Immature natural killer cell (primary cell): ENCODE results near the gene RETREG1. TPM values are rescaled to one million over a fixed set of nuclear protein-coding genes. Genes with fewer than 3 reads are reported as not detected.

Experiments
- DNase-seq, 3 donors: peaks; one replicate each; pipeline ENCODE4 v3.0.0; 2022; ENCODE audit warnings: mixed read lengths in 1 of 3
- H3K27ac Mint-ChIP-seq, 6 donors: one replicate each; pipeline ENCODE4 v1.8.0; 2020; ENCODE audit warnings: mixed read lengths in 6 of 6, mild to moderate bottlenecking in 5 of 6, inconsistent platforms in 4 of 6, moderate library complexity in 3 of 6
- H3K27me3 Mint-ChIP-seq, 3 donors: one replicate each; pipeline ENCODE4 v1.8.0; 2020 to 2021; ENCODE audit warnings: low read depth in 3 of 3, mild to moderate bottlenecking in 3 of 3, mixed read lengths in 3 of 3, moderate library complexity in 3 of 3, inconsistent platforms in 1 of 3
- H3K36me3 Mint-ChIP-seq, 3 donors: one replicate each; pipeline ENCODE4 v1.8.0; 2020; ENCODE audit warnings: mixed read lengths in 3 of 3, inconsistent platforms in 2 of 3, mild to moderate bottlenecking in 2 of 3
- H3K4me1 Mint-ChIP-seq, 2 donors: one replicate each; pipeline ENCODE4 v1.8.0; 2020; ENCODE audit warnings: inconsistent platforms in 2 of 2, mild to moderate bottlenecking in 2 of 2, mixed read lengths in 2 of 2, moderate library complexity in 1 of 2
- H3K4me3 Mint-ChIP-seq, 5 donors: one replicate each; pipeline ENCODE4 v1.8.0; 2020; ENCODE audit warnings: mild to moderate bottlenecking in 5 of 5, mixed read lengths in 5 of 5, inconsistent platforms in 3 of 5, moderate library complexity in 3 of 5
- H3K9me3 Mint-ChIP-seq, 6 donors: one replicate each; pipeline ENCODE4 v1.8.0; 2020; ENCODE audit warnings: mild to moderate bottlenecking in 6 of 6, mixed read lengths in 6 of 6, inconsistent platforms in 4 of 6, moderate library complexity in 3 of 6
- polyA plus RNA-seq, 3 donors: library from polyadenylated mRNA; unstranded; fragments of 300-500 nt; fragmentation: Illumina TruSeq; gene quantifications; one replicate each; pipeline ENCODE4 v1.2.3, GENCODE V29; 2021

The RETREG1 gene
- polyA plus RNA-seq, 3 donors from 2014 or later = 2.8 to 5.6 (median 3.6) TPM

DNA sequence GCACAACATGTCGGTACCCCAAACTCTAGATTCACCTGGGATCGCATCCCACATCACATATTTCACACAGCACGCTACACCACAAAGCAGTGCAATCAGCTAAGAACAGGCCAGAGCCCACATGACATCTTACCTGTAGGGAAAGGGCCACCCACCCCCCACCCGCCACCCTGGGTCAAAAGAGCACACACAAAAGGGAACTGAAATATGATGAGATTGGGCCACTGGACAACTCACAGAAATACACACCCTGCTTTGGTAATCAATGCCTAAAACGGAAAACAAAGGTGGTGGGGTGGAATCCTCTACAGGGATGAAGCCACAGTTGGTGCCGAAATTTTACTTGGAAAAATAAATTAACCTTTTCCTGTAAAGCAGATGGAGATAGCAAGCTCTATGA is 13.1 kb downstream of the RETREG1 start:
- Mint-ChIP-seq H3K9me3 (peaks cover 0 to 4% (median 1%) of the 10 kb centered on the region in 6 donors), H3K27me3 (peaks cover 0 to 5% (median 1%) of the 10 kb centered on the region in 3 donors), H3K36me3 (peaks cover 0 to 3% (median 0%) of the 10 kb centered on the region in 3 donors), H3K4me1 (peaks cover 4 to 8% of the 10 kb centered on the region in 2 donors), H3K27ac (no peak overlapping the region), H3K4me3 (no peak overlapping the region)
- no peak for DNase-seq

DNA sequence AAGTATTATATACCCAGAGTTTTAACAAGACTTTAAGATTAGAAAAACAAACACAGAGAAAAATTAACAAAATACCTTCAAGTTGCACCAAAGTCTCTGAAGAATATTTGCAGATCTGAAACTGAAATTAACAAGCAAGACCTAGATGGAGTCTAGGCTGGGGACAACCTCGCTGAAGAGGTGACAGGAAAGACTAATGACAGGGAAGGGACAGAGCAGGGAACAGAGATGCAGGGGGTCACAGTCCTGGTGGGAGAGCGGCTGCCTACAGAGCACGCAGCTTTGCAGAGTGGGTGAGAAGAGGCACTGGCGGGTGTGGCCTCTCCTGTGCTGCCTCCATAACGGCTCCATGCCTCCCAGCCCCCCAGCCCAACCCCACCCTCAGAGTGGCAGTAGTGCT is 13.5 kb downstream of the RETREG1 start:
- Mint-ChIP-seq H3K27ac (no peak overlapping the region), H3K9me3 (peaks cover 0 to 4% (median 1%) of the 10 kb centered on the region in 6 donors), H3K4me3 (no peak overlapping the region), H3K27me3 (peaks cover 0 to 3% (median 1%) of the 10 kb centered on the region in 3 donors), H3K4me1 (peaks cover 4 to 8% of the 10 kb centered on the region in 2 donors), H3K36me3 (peaks cover 0 to 3% (median 0%) of the 10 kb centered on the region in 3 donors)
- DNase-seq = no peak

DNA sequence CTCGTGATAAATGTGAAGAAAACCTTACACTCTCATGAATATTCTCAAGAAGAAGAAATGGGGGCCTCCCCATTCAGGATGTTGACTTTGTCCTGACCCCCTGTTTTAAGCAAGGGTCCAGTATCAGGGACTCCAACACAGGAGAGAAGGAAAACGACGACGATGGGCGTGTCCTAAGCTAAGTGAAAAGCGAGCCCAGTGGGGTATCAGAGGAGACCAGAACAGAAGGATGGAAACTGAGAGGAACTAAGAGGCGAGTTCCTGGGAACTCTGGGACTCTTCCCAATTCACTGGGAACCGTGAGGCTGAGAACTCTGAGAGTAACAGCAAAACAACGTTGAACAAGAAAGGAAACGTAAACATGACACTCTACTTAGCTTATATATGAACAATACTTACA is 14.6 kb downstream of the RETREG1 start:
- peaks cover 4 to 8% of the 10 kb centered on the region in 2 donors for H3K4me1 Mint-ChIP-seq
- peaks cover 0 to 4% (median 1%) of the 10 kb centered on the region in 6 donors for H3K9me3 Mint-ChIP-seq
- no peak for DNase-seq
- H3K27me3 Mint-ChIP-seq = peaks cover 0 to 4% (median 1%) of the 10 kb centered on the region in 3 donors
- peaks cover 0 to 3% (median 0%) of the 10 kb centered on the region in 3 donors for H3K36me3 Mint-ChIP-seq
- no peak overlapping the region for H3K27ac Mint-ChIP-seq
- no peak overlapping the region for H3K4me3 Mint-ChIP-seq

DNA sequence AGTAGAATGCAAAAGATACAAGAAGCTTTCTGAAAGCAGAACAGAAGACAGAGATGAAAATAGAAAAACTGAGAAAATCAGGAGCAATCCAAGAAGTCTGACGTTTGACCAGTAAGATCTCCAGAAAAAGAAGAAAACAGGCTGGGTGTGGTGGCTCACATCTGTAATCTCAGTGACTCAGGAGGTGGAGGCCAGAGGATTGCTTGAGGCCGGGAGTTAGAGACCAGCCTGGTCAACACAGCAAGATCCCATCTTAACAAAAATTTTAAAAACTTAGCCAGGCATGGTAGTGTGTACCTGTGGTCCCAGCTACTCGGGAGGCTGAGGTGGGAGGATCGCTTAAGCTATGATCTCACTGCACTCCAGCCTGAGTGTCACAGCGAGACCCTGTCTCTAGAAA is 15.9 kb downstream of the RETREG1 start:
- Mint-ChIP-seq H3K36me3 (no peaks in the 10 kb centered on the region), H3K27ac (peak overlapping the region in 1 of 6 donors; percentile 28), H3K9me3 (peaks cover 0 to 4% (median 1%) of the 10 kb centered on the region in 6 donors), H3K27me3 (peaks cover 0 to 4% (median 1%) of the 10 kb centered on the region in 3 donors), H3K4me1 (peaks cover 4 to 8% of the 10 kb centered on the region in 2 donors), H3K4me3 (no peak overlapping the region)
- no peak for DNase-seq

DNA sequence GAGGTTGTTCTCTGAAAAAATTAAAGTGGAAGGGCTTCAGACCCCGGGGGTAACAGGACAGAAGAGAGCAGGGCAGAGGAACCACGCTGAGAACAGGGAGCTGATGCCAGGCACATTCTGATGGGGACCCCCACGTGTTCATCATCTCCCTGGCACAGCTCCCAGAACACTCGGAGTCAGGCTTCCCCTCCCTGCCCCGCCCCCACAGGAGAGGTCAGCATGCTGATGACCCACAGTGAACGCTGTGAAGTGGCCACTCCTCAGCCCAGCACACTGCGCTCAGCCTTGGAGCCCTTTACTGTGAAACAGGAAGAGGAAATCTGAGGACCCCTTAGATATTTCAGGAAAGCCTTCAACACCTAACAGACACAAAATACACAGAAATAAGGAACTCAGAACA is 16.4 kb downstream of the RETREG1 start:
- peaks cover 0 to 4% (median 1%) of the 10 kb centered on the region in 3 donors for H3K27me3 Mint-ChIP-seq
- H3K4me1 Mint-ChIP-seq = peaks cover 4 to 8% of the 10 kb centered on the region in 2 donors
- no peaks in the 10 kb centered on the region for H3K36me3 Mint-ChIP-seq
- no peak overlapping the region for H3K27ac Mint-ChIP-seq
- peaks cover 0 to 4% (median 1%) of the 10 kb centered on the region in 6 donors for H3K9me3 Mint-ChIP-seq
- DNase-seq = no peak
- H3K4me3 Mint-ChIP-seq = no peak overlapping the region

DNA sequence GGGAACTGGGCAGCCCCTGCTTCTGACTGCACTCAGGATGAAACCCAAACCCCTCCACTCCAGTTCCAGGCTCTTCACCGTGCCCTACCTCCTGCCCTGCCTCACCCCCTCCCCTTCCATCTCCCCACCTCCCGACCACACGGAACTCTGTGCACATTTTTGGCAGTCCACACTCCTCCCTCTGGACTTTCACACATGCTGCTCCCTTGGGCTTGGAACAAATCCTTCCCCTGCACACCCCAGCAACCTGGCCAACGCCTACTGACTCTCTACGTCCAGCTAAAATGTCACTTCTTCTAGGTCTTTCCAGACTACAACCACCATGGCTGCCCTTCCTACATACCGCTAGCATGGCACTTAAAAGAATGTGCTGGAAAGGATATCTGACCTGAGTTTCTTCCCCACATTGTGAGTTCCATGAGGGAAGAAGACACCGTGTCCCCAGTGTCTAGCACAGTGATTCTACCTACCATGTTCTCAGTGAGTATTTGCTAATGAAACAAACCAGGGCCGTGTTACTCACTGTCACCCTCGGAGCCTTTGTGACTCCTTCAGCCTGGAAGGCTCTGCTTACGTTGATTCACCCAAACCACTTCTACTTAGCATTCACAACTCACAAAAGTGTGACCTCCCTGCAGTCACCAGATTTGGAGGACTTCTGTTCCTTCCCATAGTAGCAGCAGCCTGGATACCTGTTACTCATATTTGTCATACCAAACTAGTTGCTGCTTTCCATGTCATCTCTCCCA is 18.7 kb downstream of the RETREG1 start:
- DNase-seq = no peak
- Mint-ChIP-seq H3K4me3 (no peak overlapping the region), H3K9me3 (peaks cover 0 to 6% (median under 1%) of the 10 kb centered on the region in 6 donors), H3K4me1 (peaks cover 4 to 8% of the 10 kb centered on the region in 2 donors), H3K36me3 (no peaks in the 10 kb centered on the region), H3K27me3 (peaks cover 0 to 2% (median 1%) of the 10 kb centered on the region in 3 donors), H3K27ac (no peak overlapping the region)

DNA sequence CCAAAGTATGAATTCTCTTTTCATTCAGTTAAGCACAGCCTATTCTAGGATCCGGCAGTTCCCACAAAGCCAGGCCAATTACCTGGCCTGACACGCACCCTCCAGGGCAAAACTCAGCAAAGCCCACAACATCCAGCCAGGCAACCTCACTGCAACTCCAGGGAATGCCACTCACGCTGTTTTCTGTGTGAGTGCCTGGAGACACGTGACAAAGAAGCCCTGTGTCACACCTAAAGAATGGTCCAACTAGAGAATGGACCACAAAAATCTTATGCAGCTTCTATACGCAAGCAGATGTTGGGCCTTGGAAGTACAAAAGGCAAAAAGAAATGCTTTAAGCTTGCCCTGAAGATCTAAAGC is 20.2 kb downstream of the RETREG1 start:
- Mint-ChIP-seq H3K27me3 (peaks cover 0 to 2% (median 1%) of the 10 kb centered on the region in 3 donors), H3K4me3 (no peak overlapping the region)

DNA sequence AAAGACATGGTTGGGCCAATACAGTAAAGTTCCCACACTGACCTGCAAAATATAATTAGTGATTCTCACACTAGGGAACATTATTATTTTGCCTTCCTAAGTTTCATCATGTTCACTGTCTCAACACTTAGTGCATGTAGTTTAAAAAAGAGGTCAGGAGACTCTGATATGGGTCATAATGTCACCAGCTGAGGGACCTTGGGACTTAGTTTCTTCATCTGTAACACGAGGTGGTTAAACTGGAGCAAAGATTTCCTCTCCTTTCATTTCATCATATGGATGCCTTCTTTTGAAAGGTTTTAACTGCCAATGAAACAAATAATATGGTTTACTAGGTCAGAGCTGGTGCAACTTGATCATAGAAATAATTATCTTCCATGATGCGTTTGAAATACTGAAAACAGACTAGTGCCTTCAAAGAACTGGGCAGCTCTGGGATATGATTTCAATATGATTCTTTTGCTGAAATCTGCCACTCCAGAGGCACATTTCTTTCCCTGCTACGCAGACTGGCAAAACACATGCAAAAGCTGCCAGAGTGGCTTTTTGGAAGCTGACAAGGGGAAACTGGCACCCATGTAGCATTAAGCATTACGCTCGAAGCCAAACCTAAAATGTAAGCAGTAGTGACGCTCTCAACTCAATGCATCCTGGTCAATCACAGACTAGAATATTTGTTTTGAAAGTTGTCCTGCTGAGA is 20.8 kb downstream of the RETREG1 start:
- Mint-ChIP-seq H3K36me3 (no peaks in the 10 kb centered on the region), H3K27me3 (peaks cover 0 to 2% (median 1%) of the 10 kb centered on the region in 3 donors), H3K27ac (no peak overlapping the region), H3K4me3 (no peak overlapping the region), H3K9me3 (peaks cover 0 to 6% (median 0%) of the 10 kb centered on the region in 6 donors), H3K4me1 (peaks cover 4 to 8% of the 10 kb centered on the region in 2 donors)
- DNase-seq = no peak

More for the DNA sequence above, 20.2 kb downstream of the RETREG1 start:
- Mint-ChIP-seq H3K9me3 (peaks cover 0 to 6% (median 0%) of the 10 kb centered on the region in 6 donors), H3K27ac (no peak overlapping the region), H3K4me1 (peaks cover 4 to 8% of the 10 kb centered on the region in 2 donors), H3K36me3 (no peaks in the 10 kb centered on the region)
- no peak for DNase-seq

DNA sequence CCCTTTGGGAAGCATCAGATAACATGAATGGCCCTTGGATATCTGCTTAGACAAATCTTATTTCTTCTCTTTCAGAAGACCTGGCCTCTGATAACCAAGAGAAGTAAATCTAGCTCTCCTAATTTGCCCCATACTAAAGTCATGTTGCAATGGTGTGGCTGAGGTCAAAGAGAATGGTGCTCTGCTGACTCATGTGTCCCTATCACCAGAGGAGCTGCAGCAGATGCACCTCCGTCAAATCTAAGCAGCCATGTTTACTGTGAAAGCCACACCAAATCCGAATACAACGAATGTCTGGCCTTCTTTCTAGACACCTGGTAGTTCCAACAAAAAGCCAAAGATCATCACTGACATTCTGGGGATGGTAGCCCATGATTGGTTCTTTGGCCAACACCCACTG is 23.2 kb downstream of the RETREG1 start:
- Mint-ChIP-seq H3K27ac (no peak overlapping the region), H3K4me3 (no peak overlapping the region), H3K27me3 (peaks cover 0 to 2% (median 0%) of the 10 kb centered on the region in 3 donors), H3K9me3 (peaks cover 0 to 3% (median 0%) of the 10 kb centered on the region in 6 donors), H3K36me3 (peaks cover 0 to 4% (median 3%) of the 10 kb centered on the region in 3 donors), H3K4me1 (no peaks in the 10 kb centered on the region)
- no peak for DNase-seq

DNA sequence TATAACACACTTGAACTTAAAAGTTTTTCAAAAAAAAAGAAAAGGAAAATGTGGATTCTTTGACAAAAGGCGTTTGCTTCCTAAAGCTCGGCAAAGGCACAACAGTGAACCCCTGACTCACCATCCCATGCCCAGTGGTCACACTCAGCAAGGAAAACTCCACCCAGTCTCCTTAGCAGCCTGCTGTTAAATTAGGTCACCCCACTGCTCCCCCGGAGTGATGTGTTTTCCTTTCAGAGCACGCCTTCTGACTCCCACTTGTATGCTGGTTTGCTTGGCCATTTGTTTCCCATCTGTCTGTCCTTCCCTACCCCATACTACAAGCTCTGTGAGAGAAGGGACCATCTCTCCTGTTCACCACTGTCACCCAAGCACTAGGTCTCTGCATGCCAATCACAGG is 23.8 kb downstream of the RETREG1 start:
- Mint-ChIP-seq H3K27ac (no peak overlapping the region), H3K36me3 (peaks cover 0 to 4% (median 3%) of the 10 kb centered on the region in 3 donors), H3K4me3 (no peak overlapping the region), H3K27me3 (peaks cover 0 to 2% (median 0%) of the 10 kb centered on the region in 3 donors), H3K4me1 (no peaks in the 10 kb centered on the region), H3K9me3 (peaks cover 0 to 2% (median 0%) of the 10 kb centered on the region in 6 donors)
- DNase-seq = no peak

DNA sequence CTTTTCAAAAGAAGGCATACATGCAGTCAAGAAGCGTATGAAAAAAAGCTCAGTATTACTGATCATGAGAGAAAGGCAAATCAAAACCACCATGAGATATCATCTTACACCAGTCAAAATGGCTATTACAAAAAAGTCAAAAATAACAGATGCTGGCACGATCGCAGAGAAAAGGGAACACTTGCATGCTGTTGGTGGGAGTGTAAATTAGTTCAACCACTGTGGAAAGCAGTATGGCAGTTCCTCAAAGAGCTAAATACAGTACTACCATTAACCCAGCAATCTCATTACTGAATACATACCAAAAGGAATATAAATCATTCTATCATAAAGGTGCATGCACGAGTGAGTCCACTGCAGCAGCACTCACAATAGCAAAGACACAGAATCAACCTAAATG is 24.5 kb downstream of the RETREG1 start:
- H3K9me3 Mint-ChIP-seq = peaks cover 0 to 2% (median 0%) of the 10 kb centered on the region in 6 donors
- no peak overlapping the region for H3K4me3 Mint-ChIP-seq
- H3K27me3 Mint-ChIP-seq = no peaks in the 10 kb centered on the region
- peaks cover 0 to 4% (median 3%) of the 10 kb centered on the region in 3 donors for H3K36me3 Mint-ChIP-seq
- H3K27ac Mint-ChIP-seq = no peak overlapping the region
- H3K4me1 Mint-ChIP-seq = no peaks in the 10 kb centered on the region
- no peak for DNase-seq

DNA sequence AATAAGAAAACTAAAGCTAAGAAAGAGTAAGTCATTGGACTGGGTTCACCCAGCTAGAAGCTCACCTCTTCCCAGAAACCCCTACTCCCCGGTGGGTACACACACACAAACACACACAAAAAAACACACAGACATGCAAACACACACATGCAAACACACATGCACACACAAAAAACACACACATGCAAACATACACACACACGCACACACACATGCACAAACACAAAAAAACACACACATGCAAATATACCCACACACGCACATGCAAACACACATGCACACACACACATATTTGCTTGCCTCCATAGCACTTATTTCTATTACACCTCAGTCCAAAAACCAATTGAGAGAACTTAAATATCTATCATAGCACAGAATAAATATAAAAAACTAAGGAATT is 26.1 kb downstream of the RETREG1 start:
- Mint-ChIP-seq H3K27ac (no peak overlapping the region), H3K36me3 (peaks cover 0 to 4% (median 3%) of the 10 kb centered on the region in 3 donors), H3K4me1 (no peaks in the 10 kb centered on the region), H3K27me3 (no peaks in the 10 kb centered on the region), H3K4me3 (no peak overlapping the region), H3K9me3 (peaks cover 0 to 2% (median 0%) of the 10 kb centered on the region in 6 donors)
- no peak for DNase-seq

DNA sequence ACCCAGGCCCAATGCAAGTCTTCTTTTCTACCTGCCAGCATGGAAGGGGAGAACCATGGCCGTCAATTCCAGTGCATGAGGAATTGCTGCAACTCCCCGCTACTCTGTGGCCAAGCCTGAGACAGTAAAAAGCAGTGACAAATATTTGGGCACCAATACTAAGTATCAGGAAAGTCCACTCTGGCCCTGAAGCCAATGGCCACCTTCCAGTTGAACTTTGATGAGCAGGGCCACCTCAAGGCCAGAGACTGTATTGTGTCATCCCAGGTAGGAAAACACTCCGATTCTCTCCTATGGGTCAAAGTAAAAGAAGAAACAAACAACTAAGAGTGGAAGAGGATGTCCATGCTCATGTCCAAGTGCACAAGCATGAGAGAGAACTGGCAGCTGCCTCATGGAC is 27.1 kb downstream of the RETREG1 start:
- no peaks in the 10 kb centered on the region for H3K27me3 Mint-ChIP-seq
- H3K4me1 Mint-ChIP-seq = no peaks in the 10 kb centered on the region
- no peak for DNase-seq
- peaks cover 0 to 3% (median 0%) of the 10 kb centered on the region in 6 donors for H3K9me3 Mint-ChIP-seq
- H3K36me3 Mint-ChIP-seq = peaks cover 0 to 4% (median 3%) of the 10 kb centered on the region in 3 donors
- no peak overlapping the region for H3K27ac Mint-ChIP-seq
- no peak overlapping the region for H3K4me3 Mint-ChIP-seq
